NCI-H526 treated with DMSO at 0.1 percent for 48 hours (cell line): Measurements from ENCODE around the gene SREBF2.
A peak's percentile ranks its signal among the peaks of the same experiment; 100 is the strongest.

Source experiments
- DNase-seq: peaks from one replicate; lab custom pipeline; 2025; lab: John Stamatoyannopoulos, UW

The SREBF2 gene

GRCh38 chr22:41832553-41833368 is at the start of gene SREBF2:
TSS of gene SREBF2 (plus strand) at chr22:41833105. CDS start at chr22:41833271, 166 bp downstream.
- peak; percentile 95 for DNase-seq

GRCh38 chr22:41787331-41787730 is 45.6 kb upstream of the SREBF2 start:
- DNase-seq, result no peak

GRCh38 chr22:41793871-41794270 is 39.0 kb upstream of the SREBF2 start:
- DNase-seq, result no peak

GRCh38 chr22:41798736-41799135 is 34.2 kb upstream of the SREBF2 start:
- no peak for DNase-seq

- no peak for DNase-seq
Observed at GRCh38 chr22:41799486-41800347, 33.2 kb upstream of the SREBF2 start.

- DNase-seq, result peak; percentile 72
Observed at GRCh38 chr22:41800348-41801146, 32.4 kb upstream of the SREBF2 start, which contains the start of gene CCDC134. TSS of gene CCDC134 (plus strand) at chr22:41800679. CDS start at chr22:41808891, 8,212 bp downstream.

GRCh38 chr22:41801147-41801819 is 31.6 kb upstream of the SREBF2 start:
- no peak for DNase-seq

GRCh38 chr22:41801886-41802285 is 31.0 kb upstream of the SREBF2 start:
- no peak for DNase-seq

GRCh38 chr22:41805639-41806038 is 27.3 kb upstream of the SREBF2 start:
- no peak for DNase-seq

GRCh38 chr22:41808400-41808799 is 24.5 kb upstream of the SREBF2 start:
- no peak for DNase-seq

- no peak for DNase-seq
Observed at GRCh38 chr22:41810022-41810421, 22.9 kb upstream of the SREBF2 start.

GRCh38 chr22:41812805-41813545 is 19.9 kb upstream of the SREBF2 start:
- DNase-seq, result no peak

GRCh38 chr22:41813726-41814410 is 19.0 kb upstream of the SREBF2 start:
- no peak for DNase-seq

GRCh38 chr22:41815716-41816115 is 17.2 kb upstream of the SREBF2 start:
- DNase-seq, result no peak

- DNase-seq, result no peak
Observed at GRCh38 chr22:41816241-41816640, 16.7 kb upstream of the SREBF2 start.

- no peak for DNase-seq
Observed at GRCh38 chr22:41816871-41817270, 16.0 kb upstream of the SREBF2 start.

- DNase-seq, result no peak
Observed at GRCh38 chr22:41818011-41818410, 14.9 kb upstream of the SREBF2 start.

- no peak for DNase-seq
Observed at GRCh38 chr22:41818596-41818995, 14.3 kb upstream of the SREBF2 start.

GRCh38 chr22:41819257-41819656 is 13.6 kb upstream of the SREBF2 start:
- DNase-seq, result no peak

GRCh38 chr22:41820447-41820846 is 12.5 kb upstream of the SREBF2 start:
- no peak for DNase-seq
